HG03442 (cell line): ENCODE measurements around the gene ZNG1C.
"Not testable (repeated sequence)": the region's sequence is repeated elsewhere in the genome, so short reads cannot be mapped to it uniquely, and the experiment has no call there.

Experiments
- ATAC-seq: cut with Tn5 transposase; IDR thresholded peaks from one replicate; pipeline ENCODE4 v1.9.1; 2021; ENCODE audit warnings: mild to moderate bottlenecking, moderate library complexity; ENCODE audit not compliant: unreplicated experiment

The ZNG1C gene

GRCh38 chr9:68241683-68242082 lies at the start of gene ZNG1C:
Gene ZNG1C (plus strand): TSS chr9:68241983. CDS start chr9:68242032, 49 bp downstream.
- ATAC-seq: not testable (repeated sequence)

- not testable (repeated sequence) for ATAC-seq
Measured at GRCh38 chr9:68242437-68242836, 654 bp downstream of the ZNG1C start.

GRCh38 chr9:68281041-68281440 lies 39.3 kb downstream of the ZNG1C start:
- ATAC-seq: not testable (repeated sequence)

- not testable (repeated sequence) for ATAC-seq
Measured at GRCh38 chr9:68302567-68302966, 60.8 kb downstream of the ZNG1C start, which contains the start of gene FOXD4L3. Gene FOXD4L3 (plus strand): TSS chr9:68302867. CDS start chr9:68302952, 85 bp downstream.

GRCh38 chr9:68303771-68304170 lies 62.0 kb downstream of the ZNG1C start:
- not testable (repeated sequence) for ATAC-seq

- ATAC-seq: not testable (repeated sequence)
Measured at GRCh38 chr9:68304212-68304611, 62.4 kb downstream of the ZNG1C start.

- ATAC-seq: not testable (repeated sequence)
Measured at GRCh38 chr9:68304777-68305176, 63.0 kb downstream of the ZNG1C start.

GRCh38 chr9:68305680-68306285 lies 64.0 kb downstream of the ZNG1C start:
- ATAC-seq: not testable (repeated sequence)

GRCh38 chr9:68306391-68306964 lies 64.7 kb downstream of the ZNG1C start:
- ATAC-seq: not testable (repeated sequence)

- ATAC-seq: not testable (repeated sequence)
Measured at GRCh38 chr9:68307127-68307526, 65.3 kb downstream of the ZNG1C start.

GRCh38 chr9:68307654-68308053 lies 65.9 kb downstream of the ZNG1C start:
- ATAC-seq: not testable (repeated sequence)

- ATAC-seq: not testable (repeated sequence)
Measured at GRCh38 chr9:68311208-68311607, 69.4 kb downstream of the ZNG1C start.

GRCh38 chr9:68318209-68318608 lies 76.4 kb downstream of the ZNG1C start:
- not testable (repeated sequence) for ATAC-seq

GRCh38 chr9:68323749-68324148 lies 82.0 kb downstream of the ZNG1C start:
- not testable (repeated sequence) for ATAC-seq

GRCh38 chr9:68324518-68324917 lies 82.7 kb downstream of the ZNG1C start:
- not testable (repeated sequence) for ATAC-seq

- not testable (repeated sequence) for ATAC-seq
Measured at GRCh38 chr9:68329106-68329505, 87.3 kb downstream of the ZNG1C start.

GRCh38 chr9:68330531-68331173 lies 88.9 kb downstream of the ZNG1C start:
- ATAC-seq: not testable (repeated sequence)

GRCh38 chr9:68332122-68332521 lies 90.3 kb downstream of the ZNG1C start:
- ATAC-seq: not testable (repeated sequence)

- ATAC-seq: not testable (repeated sequence)
Measured at GRCh38 chr9:68335935-68336334, 94.2 kb downstream of the ZNG1C start.

GRCh38 chr9:68336639-68337339 lies 95.0 kb downstream of the ZNG1C start:
- ATAC-seq: not testable (repeated sequence)

GRCh38 chr9:68338000-68338399 lies 96.2 kb downstream of the ZNG1C start:
- ATAC-seq: not testable (repeated sequence)
